Lung microvascular endothelial cell (primary cell): ENCODE measurements around the gene ARID5B. TPM values are rescaled to one million over a fixed set of nuclear protein-coding genes. Genes with fewer than 3 reads are reported as not detected.

Experiments
- DNase-seq, 2 donors: peaks; one replicate each; pipeline versions ENCODE4 v3.0.0 to v3.0.0-alpha.2; 2010; ENCODE audit warnings: low read depth in 2 of 2
- total RNA-seq: library from RNA; depleted of rRNA; stranded (reverse); fragments of >200 nt; gene quantifications from 2 replicates; pipeline ENCODE4 v1.2.1, GENCODE V29; 2014

Gene ARID5B
- total RNA-seq, 1 donor from 2014 or later: 16.1 TPM

GRCh38 chr10:62011558-62011957, 110.1 kb downstream of the ARID5B start:
- no peak for DNase-seq

GRCh38 chr10:62012318-62012717, 110.8 kb downstream of the ARID5B start:
- DNase-seq: no peak

GRCh38 chr10:62014510-62014909, 113.0 kb downstream of the ARID5B start:
- no peak for DNase-seq

- no peak for DNase-seq
These were observed 114.5 kb downstream of the ARID5B start for GRCh38 chr10:62015994-62016393.

GRCh38 chr10:62016623-62017490, 115.4 kb downstream of the ARID5B start:
- peak in 1 of 2 donors; percentile 15 for DNase-seq

- no peak for DNase-seq
These were observed 116.0 kb downstream of the ARID5B start for GRCh38 chr10:62017491-62017870.

- DNase-seq: no peak
These were observed 116.8 kb downstream of the ARID5B start for GRCh38 chr10:62018131-62018911.

- peak; percentile 29 to 46 for DNase-seq
These were observed 117.7 kb downstream of the ARID5B start for GRCh38 chr10:62019013-62019684.

- DNase-seq: peak in 1 of 2 donors; percentile 25
These were observed 118.3 kb downstream of the ARID5B start for GRCh38 chr10:62019685-62020359.

- no peak for DNase-seq
These were observed 119.7 kb downstream of the ARID5B start for GRCh38 chr10:62021128-62021665.

GRCh38 chr10:62021978-62022802, 120.7 kb downstream of the ARID5B start:
- peak in 1 of 2 donors; percentile 14 for DNase-seq

GRCh38 chr10:62022830-62023229, 121.3 kb downstream of the ARID5B start:
- DNase-seq: no peak

GRCh38 chr10:62023329-62023728, 121.8 kb downstream of the ARID5B start:
- no peak for DNase-seq

GRCh38 chr10:62024026-62024701, 122.7 kb downstream of the ARID5B start:
- no peak for DNase-seq

- DNase-seq: peak in 1 of 2 donors; percentile 58
These were observed 123.8 kb downstream of the ARID5B start for GRCh38 chr10:62025134-62025794.

- peak in 1 of 2 donors; percentile 34 for DNase-seq
These were observed 124.7 kb downstream of the ARID5B start for GRCh38 chr10:62025901-62026879.

GRCh38 chr10:62027841-62028501, 126.5 kb downstream of the ARID5B start:
- DNase-seq: no peak
